ENCODE data around the gene KICS2. TPM values are rescaled to one million over a fixed set of nuclear protein-coding genes. Genes with fewer than 3 reads are reported as not detected.
A peak's percentile ranks its signal among the peaks of the same experiment; 100 is the strongest.

KICS2 gene
- 1.7 TPM for polyA plus RNA-seq (2013, experiment 1 of 2)
- 1.8 TPM for polyA plus RNA-seq (2013, experiment 2 of 2)

DNA sequence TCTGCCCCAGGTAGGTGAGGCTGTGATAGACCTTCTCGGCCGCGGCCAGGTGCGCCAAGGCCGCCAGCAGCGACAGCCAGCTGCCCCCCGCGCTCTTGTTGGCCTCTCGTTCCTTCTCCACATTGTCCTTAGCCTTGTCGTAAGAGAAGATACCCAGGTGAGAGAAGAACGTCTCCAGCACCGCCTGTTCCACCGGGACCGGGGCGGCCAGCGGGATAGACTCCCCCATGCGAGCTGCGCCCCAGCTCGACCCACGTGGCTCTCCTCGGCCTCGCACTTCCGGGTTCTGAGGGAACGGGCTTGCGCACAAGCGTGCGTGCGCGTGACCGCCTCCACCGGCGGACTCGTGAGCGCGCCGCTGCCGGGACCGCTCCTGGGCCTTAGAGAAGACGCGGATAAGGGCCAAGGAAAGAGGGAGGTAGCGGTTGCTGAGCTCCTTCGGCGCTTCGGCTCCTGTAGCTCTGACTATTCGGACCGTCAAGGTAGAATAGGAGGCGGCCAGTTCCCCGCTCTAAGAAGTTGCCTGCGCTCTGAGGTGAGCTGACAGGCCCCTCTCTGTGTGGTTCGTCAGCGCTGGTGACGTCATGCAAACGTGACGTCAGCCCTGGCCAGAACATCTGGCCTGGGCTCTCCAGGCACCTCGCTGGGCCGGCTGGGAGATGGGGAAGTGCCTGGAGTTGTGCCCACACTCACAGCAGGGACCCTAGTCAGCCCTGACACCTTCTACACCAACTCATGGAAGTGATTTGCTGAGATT, at the start of gene KICS2:
Gene KICS2 (minus strand): TSS at position 288 of the 757 bp plus-strand sequence. CDS start 59 bp downstream, at position 229.
- Histone ChIP-seq H3K23ac (ENCODE audit: low read length in 2 of 2) (no peak within 1 kb of the TSS), H3K27ac (ENCODE audit: low read length, poor library complexity, severe bottlenecking) (peak within 1 kb of the TSS; percentile 77), H3K14ac (ENCODE audit: low read length in 2 of 2) (peak within 1 kb of the TSS in 1 of 2 experiments; percentile 78), H3K9ac (ENCODE audit: low read length) (peak within 1 kb of the TSS; percentile 99), H4K91ac (ENCODE audit: low read length) (peak within 1 kb of the TSS; percentile 62), H3K4me1 (ENCODE audit: control insufficient read depth, insufficient read depth, low read depth, low read length) (peaks cover 2% of the 10 kb centered on the region), H4K8ac (ENCODE audit: low read length) (peak within 1 kb of the TSS; percentile 92), H3K27me3 (ENCODE audit: control insufficient read depth in 1 of 2, insufficient read depth in 1 of 2, low read length in 2 of 2) (no peaks in the 10 kb centered on the region), H2BK15ac (ENCODE audit: low read depth, poor library complexity, severe bottlenecking) (peak within 1 kb of the TSS; percentile 84), H2BK120ac (ENCODE audit: low read depth, low read length) (peak within 1 kb of the TSS; percentile 11), H3K9me3 (ENCODE audit: control insufficient read depth, low read length) (no peaks in the 10 kb centered on the region), H2BK12ac (ENCODE audit: low read length in 2 of 2) (peak within 1 kb of the TSS; percentile 5 to 79), H2BK5ac (ENCODE audit: low read depth, low read length, poor library complexity, severe bottlenecking) (peak within 1 kb of the TSS; percentile 15), H3K18ac (ENCODE audit: low read depth in 1 of 2, low read length in 2 of 2) (peak within 1 kb of the TSS; percentile 86 to 88), H3K79me1 (replicated peaks; ENCODE audit: low read length, poor library complexity, severe bottlenecking) (peaks cover 7% of the 10 kb centered on the region), H3K36me3 (ENCODE audit: control insufficient read depth in 1 of 2, insufficient read depth in 2 of 2, low read depth in 1 of 2, low read length in 2 of 2) (no peaks in the 10 kb centered on the region), H3K4ac (ENCODE audit: low read depth in 1 of 2, low read length in 2 of 2) (peak within 1 kb of the TSS; percentile 66 to 71), H2AFZ (ENCODE audit: low read depth, low read length) (peak within 1 kb of the TSS; percentile 99), H3K4me2 (ENCODE audit: low read length, poor library complexity, severe bottlenecking) (peak within 1 kb of the TSS; percentile 56), H3K4me3 (ENCODE audit: insufficient read depth in 1 of 2, low read depth in 1 of 2, low read length in 2 of 2) (peak within 1 kb of the TSS; percentile 88 to 94), H2AK5ac (ENCODE audit: low read length, severe bottlenecking) (peak within 1 kb of the TSS; percentile 46)
- DNase-seq: peak; percentile 95
- WGBS: 0% methylated on average over 47 of the region's 56 CpGs

DNA sequence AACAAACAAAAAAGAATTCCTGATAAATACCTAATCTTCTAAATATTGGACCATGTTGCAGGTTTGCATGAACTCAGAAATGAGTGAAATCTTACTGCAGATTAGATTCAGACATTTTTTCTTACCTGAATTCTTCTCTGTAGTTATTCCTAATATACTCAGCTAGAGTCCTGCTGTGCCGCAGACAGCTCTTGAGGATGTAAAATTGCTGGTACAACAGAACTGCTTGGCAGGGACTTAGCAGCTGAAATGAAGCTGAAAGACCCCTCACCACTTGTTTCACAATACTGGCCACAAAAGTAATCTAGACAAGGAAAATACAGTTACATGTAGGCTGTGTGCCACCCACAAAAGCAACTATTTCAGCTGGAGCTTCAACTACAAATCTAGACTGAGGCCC, 48.3 kb upstream of the KICS2 start:
- DNase-seq: no peak
- H3K4me1 ChIP-seq (ENCODE audit: control insufficient read depth, insufficient read depth, low read depth, low read length): no peaks in the 10 kb centered on the region
- H3K36me3 ChIP-seq (ENCODE audit: control insufficient read depth in 1 of 2, insufficient read depth in 2 of 2, low read depth in 1 of 2, low read length in 2 of 2): peaks cover 0 to 28% of the 10 kb centered on the region in 2 experiments
- no peak overlapping the region for H4K91ac ChIP-seq (ENCODE audit: low read length)
- H4K8ac ChIP-seq (ENCODE audit: low read length): no peak overlapping the region
- no peaks in the 10 kb centered on the region for H3K9me3 ChIP-seq (ENCODE audit: control insufficient read depth, low read length)
- no peak overlapping the region for H3K4me2 ChIP-seq (ENCODE audit: low read length, poor library complexity, severe bottlenecking)
- H3K27me3 ChIP-seq (ENCODE audit: control insufficient read depth in 1 of 2, insufficient read depth in 1 of 2, low read length in 2 of 2): no peaks in the 10 kb centered on the region
- H2AFZ ChIP-seq (ENCODE audit: low read depth, low read length): no peak overlapping the region
- no peak overlapping the region for H2AK5ac ChIP-seq (ENCODE audit: low read length, severe bottlenecking)
- no peak overlapping the region for H3K4me3 ChIP-seq (ENCODE audit: insufficient read depth in 1 of 2, low read depth in 1 of 2, low read length in 2 of 2)
- no peak overlapping the region for H2BK15ac ChIP-seq (ENCODE audit: low read depth, poor library complexity, severe bottlenecking)
- no peak overlapping the region for H3K14ac ChIP-seq (ENCODE audit: low read length in 2 of 2)
- no peak overlapping the region for H3K27ac ChIP-seq (ENCODE audit: low read length, poor library complexity, severe bottlenecking)
- H2BK5ac ChIP-seq (ENCODE audit: low read depth, low read length, poor library complexity, severe bottlenecking): no peak overlapping the region
- H3K4ac ChIP-seq (ENCODE audit: low read depth in 1 of 2, low read length in 2 of 2): no peak overlapping the region
- no peak overlapping the region for H3K23ac ChIP-seq (ENCODE audit: low read length in 2 of 2)
- whole genome bisulfite sequencing: 100% methylated on average over 1 of the region's 1 CpG
- H3K9ac ChIP-seq (ENCODE audit: low read length): no peak overlapping the region
- no peak overlapping the region for H3K18ac ChIP-seq (ENCODE audit: low read depth in 1 of 2, low read length in 2 of 2)
- no peak overlapping the region for H2BK120ac ChIP-seq (ENCODE audit: low read depth, low read length)
- H3K79me1 ChIP-seq (replicated peaks; ENCODE audit: low read length, poor library complexity, severe bottlenecking): no peaks in the 10 kb centered on the region
- no peak overlapping the region for H2BK12ac ChIP-seq (ENCODE audit: low read length in 2 of 2)

DNA sequence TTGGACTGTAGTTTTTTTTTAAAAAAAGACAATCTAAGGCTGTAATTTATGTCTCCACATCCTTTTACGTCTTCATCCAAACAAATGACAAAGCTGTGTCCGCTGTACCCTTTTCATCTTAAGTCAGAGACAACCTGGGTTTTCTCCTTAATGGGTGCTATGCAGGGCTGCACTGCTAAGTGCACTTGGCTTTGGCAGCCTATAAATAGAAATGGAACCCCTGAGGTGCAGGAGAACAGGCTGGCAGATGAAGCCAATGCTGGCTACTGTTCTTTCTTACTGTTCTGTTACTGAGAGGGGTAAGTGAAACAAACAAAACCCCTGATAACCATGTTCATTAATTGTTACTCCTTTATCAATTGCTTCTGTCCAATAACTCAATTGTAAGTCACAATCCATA, 47.1 kb upstream of the KICS2 start:
- Histone ChIP-seq H3K9ac (ENCODE audit: low read length) (no peak overlapping the region), H3K27ac (ENCODE audit: low read length, poor library complexity, severe bottlenecking) (no peak overlapping the region), H4K91ac (ENCODE audit: low read length) (no peak overlapping the region), H3K4me1 (ENCODE audit: control insufficient read depth, insufficient read depth, low read depth, low read length) (no peaks in the 10 kb centered on the region), H2AFZ (ENCODE audit: low read depth, low read length) (no peak overlapping the region), H2BK120ac (ENCODE audit: low read depth, low read length) (no peak overlapping the region), H3K14ac (ENCODE audit: low read length in 2 of 2) (no peak overlapping the region), H2BK12ac (ENCODE audit: low read length in 2 of 2) (no peak overlapping the region), H3K27me3 (ENCODE audit: control insufficient read depth in 1 of 2, insufficient read depth in 1 of 2, low read length in 2 of 2) (no peaks in the 10 kb centered on the region), H3K36me3 (ENCODE audit: control insufficient read depth in 1 of 2, insufficient read depth in 2 of 2, low read depth in 1 of 2, low read length in 2 of 2) (peaks cover 0 to 33% of the 10 kb centered on the region in 2 experiments), H3K4me2 (ENCODE audit: low read length, poor library complexity, severe bottlenecking) (no peak overlapping the region), H2BK15ac (ENCODE audit: low read depth, poor library complexity, severe bottlenecking) (no peak overlapping the region), H2BK5ac (ENCODE audit: low read depth, low read length, poor library complexity, severe bottlenecking) (no peak overlapping the region), H4K8ac (ENCODE audit: low read length) (no peak overlapping the region), H3K9me3 (ENCODE audit: control insufficient read depth, low read length) (no peaks in the 10 kb centered on the region), H3K79me1 (replicated peaks; ENCODE audit: low read length, poor library complexity, severe bottlenecking) (no peaks in the 10 kb centered on the region), H3K4ac (ENCODE audit: low read depth in 1 of 2, low read length in 2 of 2) (no peak overlapping the region), H3K23ac (ENCODE audit: low read length in 2 of 2) (no peak overlapping the region), H2AK5ac (ENCODE audit: low read length, severe bottlenecking) (no peak overlapping the region), H3K18ac (ENCODE audit: low read depth in 1 of 2, low read length in 2 of 2) (no peak overlapping the region), H3K4me3 (ENCODE audit: insufficient read depth in 1 of 2, low read depth in 1 of 2, low read length in 2 of 2) (no peak overlapping the region)
- no peak for DNase-seq
- WGBS: 46% methylated on average over 2 of the region's 2 CpGs

DNA sequence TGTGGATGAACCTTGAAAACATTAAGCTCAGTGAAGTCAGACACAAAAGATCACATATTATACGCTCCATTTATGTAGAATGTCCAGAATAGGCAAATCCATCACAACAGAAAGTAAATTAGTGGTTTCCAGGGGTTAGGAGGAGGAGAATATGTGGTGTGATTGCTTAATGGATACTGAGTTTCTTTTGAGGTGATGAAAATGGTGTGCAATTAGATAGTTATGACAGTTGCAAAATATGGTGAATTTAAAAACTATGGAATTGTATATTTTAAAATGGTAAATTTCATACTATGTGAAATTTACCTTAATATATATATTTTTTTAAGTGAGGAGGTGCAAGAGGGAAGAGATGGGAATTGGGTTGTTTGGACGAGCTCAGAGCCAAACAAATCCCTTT, 46.3 kb upstream of the KICS2 start:
- WGBS: 60% methylated on average over 1 of the region's 2 CpGs
- H3K36me3 ChIP-seq (ENCODE audit: control insufficient read depth in 1 of 2, insufficient read depth in 2 of 2, low read depth in 1 of 2, low read length in 2 of 2): peaks cover 0 to 28% of the 10 kb centered on the region in 2 experiments

More for the DNA sequence above, 46.3 kb upstream of the KICS2 start:
- Histone ChIP-seq H3K4me1 (ENCODE audit: control insufficient read depth, insufficient read depth, low read depth, low read length) (no peaks in the 10 kb centered on the region), H3K4ac (ENCODE audit: low read depth in 1 of 2, low read length in 2 of 2) (no peak overlapping the region), H3K14ac (ENCODE audit: low read length in 2 of 2) (no peak overlapping the region), H3K27me3 (ENCODE audit: control insufficient read depth in 1 of 2, insufficient read depth in 1 of 2, low read length in 2 of 2) (no peaks in the 10 kb centered on the region), H3K27ac (ENCODE audit: low read length, poor library complexity, severe bottlenecking) (no peak overlapping the region), H2BK120ac (ENCODE audit: low read depth, low read length) (no peak overlapping the region), H2AK5ac (ENCODE audit: low read length, severe bottlenecking) (no peak overlapping the region), H4K8ac (ENCODE audit: low read length) (no peak overlapping the region), H3K18ac (ENCODE audit: low read depth in 1 of 2, low read length in 2 of 2) (no peak overlapping the region), H3K23ac (ENCODE audit: low read length in 2 of 2) (no peak overlapping the region), H3K9ac (ENCODE audit: low read length) (no peak overlapping the region), H2BK15ac (ENCODE audit: low read depth, poor library complexity, severe bottlenecking) (no peak overlapping the region), H3K79me1 (replicated peaks; ENCODE audit: low read length, poor library complexity, severe bottlenecking) (no peaks in the 10 kb centered on the region), H3K9me3 (ENCODE audit: control insufficient read depth, low read length) (no peaks in the 10 kb centered on the region), H2BK12ac (ENCODE audit: low read length in 2 of 2) (no peak overlapping the region), H2BK5ac (ENCODE audit: low read depth, low read length, poor library complexity, severe bottlenecking) (no peak overlapping the region), H4K91ac (ENCODE audit: low read length) (no peak overlapping the region), H2AFZ (ENCODE audit: low read depth, low read length) (no peak overlapping the region), H3K4me3 (ENCODE audit: insufficient read depth in 1 of 2, low read depth in 1 of 2, low read length in 2 of 2) (no peak overlapping the region), H3K4me2 (ENCODE audit: low read length, poor library complexity, severe bottlenecking) (no peak overlapping the region)
- no peak for DNase-seq

Data from mesenchymal stem cell (in vitro differentiated cells and primary cell).